K562 (cell line): Measurements from ENCODE around the gene TMEM203. TPM values are rescaled to one million over a fixed set of nuclear protein-coding genes. Genes with fewer than 3 reads are reported as not detected.

Experiments
- ESRRB ChIP-seq: fragments of 250-450 bp; sonication (Bioruptor Pico); IDR thresholded peaks from 2 replicates; pipeline ENCODE4 v1.5.0; 2020; ENCODE audit warnings: mild to moderate bottlenecking, moderate library complexity, borderline replicate concordance
- ETV5 ChIP-seq: sonication (generic); formaldehyde crosslinking; IDR thresholded peaks from 2 replicates; pipeline ENCODE4 v1.4.0; 2020; ENCODE audit warnings: low read depth, mild to moderate bottlenecking, missing genetic modification reagents
- GTF2E2 ChIP-seq: fragments of 200-800 bp; sonication (Bioruptor generic); IDR thresholded peaks from 2 replicates; pipeline ENCODE4 v1.6.1; 2016; ENCODE audit warnings: missing genetic modification characterization, missing compliant biosample characterization
- HNRNPL ChIP-seq: fragments of 200-400 bp; formaldehyde crosslinking; IDR thresholded peaks from 2 replicates; pipeline ENCODE4 v1.6.1; 2017; ENCODE audit warnings: low read depth, mild to moderate bottlenecking, low read length
- HOMEZ ChIP-seq: fragments of 250-450 bp; sonication (Bioruptor Pico); IDR thresholded peaks from 2 replicates; pipeline ENCODE4 v1.4.0; 2020; ENCODE audit warnings: mild to moderate bottlenecking, moderate library complexity
- HOXB6 ChIP-seq: fragments of 250-450 bp; sonication (Bioruptor Pico); IDR thresholded peaks from 2 replicates; pipeline ENCODE4 v1.5.1; 2022; ENCODE audit warnings: mild to moderate bottlenecking, borderline replicate concordance
- ILF3 ChIP-seq: fragments of 450-650 bp; IDR thresholded peaks from 2 replicates; pipeline ENCODE4 v1.6.1; 2018; ENCODE audit warnings: antibody characterized with exemption, mild to moderate bottlenecking, moderate library complexity, borderline replicate concordance
- KAT8 ChIP-seq: fragments of 450-650 bp; IDR thresholded peaks from 2 replicates; pipeline ENCODE4 v1.6.1; 2016; ENCODE audit warnings: low read depth, mild to moderate bottlenecking
- KHSRP ChIP-seq: fragments of 450-650 bp; IDR thresholded peaks from 2 replicates; pipeline ENCODE4 v1.6.1; 2017
- KLF1 ChIP-seq: fragments of 450-650 bp; IDR thresholded peaks from 2 replicates; pipeline ENCODE4 v1.6.1; 2016; ENCODE audit warnings: missing genetic modification characterization, missing compliant biosample characterization
- MCM2 ChIP-seq: fragments of 450-650 bp; IDR thresholded peaks from 2 replicates; pipeline ENCODE4 v1.6.1; 2017; ENCODE audit warnings: low read depth, mild to moderate bottlenecking
- NELFE ChIP-seq: IDR thresholded peaks from 2 replicates; pipeline ENCODE4 v1.6.1; 2011; ENCODE audit warnings: mild to moderate bottlenecking; ENCODE audit not compliant: insufficient read depth, insufficient read length
- PATZ1 ChIP-seq: fragments of 250-450 bp; sonication (Bioruptor Pico); IDR thresholded peaks from 2 replicates; pipeline ENCODE4 v1.5.0; 2020; ENCODE audit warnings: mild to moderate bottlenecking, borderline replicate concordance
- PHF8 ChIP-seq: fragments of 200-600 bp; sonication (generic); IDR thresholded peaks from 2 replicates; pipeline ENCODE4 v1.6.1; 2012; ENCODE audit warnings: mixed run types, mild to moderate bottlenecking, inconsistent platforms, low read length, moderate library complexity, borderline replicate concordance
- RAD21 ChIP-seq, 2 experiments: fragments of 250-450 bp in 1 of 2; fragments of 450-650 bp in 1 of 2; sonication (Bioruptor Pico) in 1 of 2; formaldehyde crosslinking in 1 of 2; IDR thresholded peaks in 1 of 2; conservative IDR thresholded peaks in 1 of 2; 2 replicates each; pipeline versions ENCODE4 v1.4.0 to v1.8.0; 2020 to 2022; ENCODE audit warnings: mild to moderate bottlenecking in 2 of 2, moderate library complexity in 1 of 2
- RBM14 ChIP-seq: fragments of 200-400 bp; formaldehyde crosslinking; IDR thresholded peaks from 2 replicates; pipeline ENCODE4 v1.6.1; 2018; ENCODE audit warnings: low read depth, mild to moderate bottlenecking, low read length, moderate library complexity, borderline replicate concordance; ENCODE audit not compliant: insufficient read depth
- SAFB ChIP-seq: fragments of 200-400 bp; formaldehyde crosslinking; IDR thresholded peaks from 2 replicates; pipeline ENCODE4 v1.6.1; 2017; ENCODE audit warnings: low read depth, low read length, borderline replicate concordance
- SIRT6 ChIP-seq: IDR thresholded peaks from one replicate; pipeline ENCODE4 v1.6.1; 2012; ENCODE audit warnings: low read depth, mild to moderate bottlenecking, control low read depth, inconsistent platforms, low read length, moderate library complexity
- SOX6 ChIP-seq: fragments of 450-650 bp; IDR thresholded peaks from 2 replicates; pipeline ENCODE4 v1.6.1; 2014; ENCODE audit warnings: mild to moderate bottlenecking
- TCF7L2 ChIP-seq: fragments of 150-350 bp; IDR thresholded peaks from 2 replicates; pipeline ENCODE4 v1.6.1; 2016; ENCODE audit warnings: low read depth, mild to moderate bottlenecking, low read length, moderate library complexity
- WHSC1 ChIP-seq: IDR thresholded peaks from one replicate; pipeline ENCODE4 v1.6.1; 2012; ENCODE audit warnings: low read length, control low read depth, inconsistent platforms
- ZNF175 ChIP-seq: fragments of 200-800 bp; sonication (Bioruptor generic); IDR thresholded peaks from 2 replicates; pipeline ENCODE4 v1.6.1; 2016; ENCODE audit warnings: low read depth, mild to moderate bottlenecking, missing genetic modification characterization, missing compliant biosample characterization
- ZNF324 ChIP-seq: fragments of 250-450 bp; sonication (Bioruptor Pico); IDR thresholded peaks from 2 replicates; pipeline ENCODE4 v1.4.0; 2020; ENCODE audit warnings: mild to moderate bottlenecking
- ZNF445 ChIP-seq: fragments of 250-450 bp; sonication (Bioruptor Pico); IDR thresholded peaks from 2 replicates; pipeline ENCODE4 v1.4.0; 2020; ENCODE audit warnings: low read depth, mild to moderate bottlenecking, moderate library complexity
- ZNF551 ChIP-seq: fragments of 250-450 bp; sonication (Bioruptor Pico); IDR thresholded peaks from 2 replicates; pipeline ENCODE4 v1.5.0; 2021; ENCODE audit warnings: mild to moderate bottlenecking, moderate library complexity
- ZNF584 ChIP-seq: fragments of 200-800 bp; sonication (Bioruptor generic); IDR thresholded peaks from 2 replicates; pipeline ENCODE4 v1.6.1; 2016; ENCODE audit warnings: low read depth, mild to moderate bottlenecking, missing genetic modification characterization, missing compliant biosample characterization
- ZNF644 ChIP-seq: fragments of 200-800 bp; sonication (Bioruptor generic); IDR thresholded peaks from 2 replicates; pipeline ENCODE4 v1.6.1; 2016; ENCODE audit warnings: low read depth, missing genetic modification characterization, missing compliant biosample characterization
- polyA plus RNA-seq, 8 experiments: library from polyadenylated mRNA; depleted of rRNA in 4 of 8; stranded (reverse) in 5 of 8; unstranded in 3 of 8; fragments of >200 nt; fragmentation: Nextera tagmentation in 2 of 8; fragmentation: Illumina TruSeq in 1 of 8; extraction: Ambion mirVana in 2 of 8; extraction: Trizol in 1 of 8; gene quantifications; 2 replicates each; pipeline versions ENCODE4 v1.2.1 to v1.2.3, GENCODE V29; 2011 to 2014; ENCODE audit warnings: inconsistent platforms in 1 of 8, missing spikeins in 1 of 8
- total RNA-seq, 7 experiments: library from RNA; depleted of rRNA in 6 of 7; stranded (reverse); fragments of >200 nt in 6 of 7; fragmentation: Illumina TruSeq in 2 of 7; extraction: Trizol in 2 of 7; gene quantifications; 2 replicates each; pipeline versions ENCODE4 v1.2.1 to v1.2.3, GENCODE V29; 2011 to 2021; ENCODE audit warnings: low replicate concordance in 1 of 7

The TMEM203 gene
- total and polyA plus RNA-seq, 9 of the 15 experiments (the other 6 are each of a cell fraction or from before 2014, with no cell fraction given): 8.8 to 59.5 (median 37.6) TPM

GRCh38 chr9:137236238-137236935 lies 30.9 kb upstream of the TMEM203 start (continued):
- TF ChIP-seq ILF3 (no peak), ZNF584 (CRISPR knock-in tag) (no peak), KLF1 (tag) (peak; percentile 44; the same call in 1 of the 2 replicates), PHF8 (no peak), HNRNPL (no peak; the same call in 1 of the 2 replicates), WHSC1 (no peak), HOMEZ (CRISPR knock-in tag) (no peak), HOXB6 (CRISPR knock-in tag) (no peak), SOX6 (peak; percentile 81), RBM14 (no peak), ZNF445 (CRISPR knock-in tag) (no peak), ZNF644 (no peak), GTF2E2 (tag) (no peak), NELFE (no peak), ZNF175 (CRISPR knock-in tag) (no peak), ZNF551 (CRISPR knock-in tag) (no peak), ETV5 (peak; percentile 92), KAT8 (no peak), RAD21 (CRISPR knock-in tag; conservative IDR thresholded peaks at IDR 0.05 in 1 of 2, IDR thresholded peaks at IDR 0.05 in 1 of 2) (peak; percentile 96), MCM2 (no peak), SAFB (peak; percentile 70; the same call in 1 of the 2 replicates), ZNF324 (CRISPR knock-in tag) (no peak), SIRT6 (no peak), TCF7L2 (no peak), ESRRB (CRISPR knock-in tag) (no peak), PATZ1 (CRISPR knock-in tag) (peak; percentile 36; the same call in 1 of the 2 replicates), KHSRP (no peak)
